ENCODE data around the gene PRKD1.

DNA sequence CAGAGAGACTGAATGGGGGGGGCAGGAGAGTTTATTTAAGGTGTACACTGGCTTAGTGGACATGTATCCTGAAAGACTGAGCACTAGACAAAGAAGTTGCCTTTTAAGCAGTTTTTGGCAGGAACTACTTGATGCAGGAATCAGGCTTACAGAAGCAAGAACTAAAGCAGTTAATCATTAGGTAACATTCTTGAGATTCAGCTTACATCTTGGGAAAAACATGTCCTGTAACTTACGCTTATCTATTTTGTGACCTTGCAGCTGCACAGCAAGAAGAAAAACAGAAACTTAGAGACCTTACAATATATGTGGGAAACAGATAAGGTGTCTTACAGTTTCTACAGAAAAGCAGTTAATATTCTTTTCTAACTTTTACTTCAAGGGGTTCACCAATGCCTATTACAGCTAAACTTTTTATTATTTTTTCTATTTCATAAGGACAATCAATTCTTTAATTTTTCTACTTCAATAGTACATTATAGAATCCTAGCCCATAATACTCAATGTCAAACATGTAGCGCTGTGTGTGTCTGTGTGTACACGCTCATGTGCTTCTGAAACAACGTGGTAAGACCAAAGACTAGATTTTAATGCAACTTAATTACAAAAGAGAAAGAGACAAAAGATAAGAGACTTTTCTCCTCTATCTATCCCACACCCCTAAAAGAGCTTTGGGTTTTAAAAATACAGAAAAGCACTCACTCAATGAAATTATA is 276.9 kb downstream of the PRKD1 start:
- TF ChIP-seq, protein P1, sequence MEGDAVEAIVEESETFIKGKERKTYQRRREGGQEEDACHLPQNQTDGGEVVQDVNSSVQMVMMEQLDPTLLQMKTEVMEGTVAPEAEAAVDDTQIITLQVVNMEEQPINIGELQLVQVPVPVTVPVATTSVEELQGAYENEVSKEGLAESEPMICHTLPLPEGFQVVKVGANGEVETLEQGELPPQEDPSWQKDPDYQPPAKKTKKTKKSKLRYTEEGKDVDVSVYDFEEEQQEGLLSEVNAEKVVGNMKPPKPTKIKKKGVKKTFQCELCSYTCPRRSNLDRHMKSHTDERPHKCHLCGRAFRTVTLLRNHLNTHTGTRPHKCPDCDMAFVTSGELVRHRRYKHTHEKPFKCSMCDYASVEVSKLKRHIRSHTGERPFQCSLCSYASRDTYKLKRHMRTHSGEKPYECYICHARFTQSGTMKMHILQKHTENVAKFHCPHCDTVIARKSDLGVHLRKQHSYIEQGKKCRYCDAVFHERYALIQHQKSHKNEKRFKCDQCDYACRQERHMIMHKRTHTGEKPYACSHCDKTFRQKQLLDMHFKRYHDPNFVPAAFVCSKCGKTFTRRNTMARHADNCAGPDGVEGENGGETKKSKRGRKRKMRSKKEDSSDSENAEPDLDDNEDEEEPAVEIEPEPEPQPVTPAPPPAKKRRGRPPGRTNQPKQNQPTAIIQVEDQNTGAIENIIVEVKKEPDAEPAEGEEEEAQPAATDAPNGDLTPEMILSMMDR (conservative IDR thresholded peaks at IDR 0.05; ENCODE audit: low read depth, low read length): no peak
- TF ChIP-seq EZH2 (IDR thresholded peaks at IDR 0.05; ENCODE audit: low read length, unreplicated experiment): no peak
